WTC11 (cell line): ENCODE results near the gene GPC5.

ENCODE experiments used
- ESRRA ChIP-seq: sonication (generic); formaldehyde crosslinking; IDR thresholded peaks from 2 replicates; pipeline ENCODE4 v1.8.1; 2022; ENCODE audit warnings: mild to moderate bottlenecking, missing genetic modification reagents, borderline replicate concordance
- MXD4 ChIP-seq: fragments of 250-450 bp; sonication (Bioruptor Pico); IDR thresholded peaks from 2 replicates; pipeline ENCODE4 v1.8.0; 2021; ENCODE audit warnings: mild to moderate bottlenecking, moderate library complexity, borderline replicate concordance
- TF ChIP-seq, protein P1 (sequence below): fragments of 200-600 bp; IDR thresholded peaks from 2 replicates; pipeline ENCODE4 v1.8.0; 2022; ENCODE audit warnings: antibody characterized with exemption

- TF ChIP-seq ESRRA (CRISPR knock-in tag) (no peak), MXD4 (CRISPR knock-in tag) (no peak)
- TF ChIP-seq, protein P1, sequence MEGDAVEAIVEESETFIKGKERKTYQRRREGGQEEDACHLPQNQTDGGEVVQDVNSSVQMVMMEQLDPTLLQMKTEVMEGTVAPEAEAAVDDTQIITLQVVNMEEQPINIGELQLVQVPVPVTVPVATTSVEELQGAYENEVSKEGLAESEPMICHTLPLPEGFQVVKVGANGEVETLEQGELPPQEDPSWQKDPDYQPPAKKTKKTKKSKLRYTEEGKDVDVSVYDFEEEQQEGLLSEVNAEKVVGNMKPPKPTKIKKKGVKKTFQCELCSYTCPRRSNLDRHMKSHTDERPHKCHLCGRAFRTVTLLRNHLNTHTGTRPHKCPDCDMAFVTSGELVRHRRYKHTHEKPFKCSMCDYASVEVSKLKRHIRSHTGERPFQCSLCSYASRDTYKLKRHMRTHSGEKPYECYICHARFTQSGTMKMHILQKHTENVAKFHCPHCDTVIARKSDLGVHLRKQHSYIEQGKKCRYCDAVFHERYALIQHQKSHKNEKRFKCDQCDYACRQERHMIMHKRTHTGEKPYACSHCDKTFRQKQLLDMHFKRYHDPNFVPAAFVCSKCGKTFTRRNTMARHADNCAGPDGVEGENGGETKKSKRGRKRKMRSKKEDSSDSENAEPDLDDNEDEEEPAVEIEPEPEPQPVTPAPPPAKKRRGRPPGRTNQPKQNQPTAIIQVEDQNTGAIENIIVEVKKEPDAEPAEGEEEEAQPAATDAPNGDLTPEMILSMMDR: no peak
Measured at GRCh38 chr13:91878491-91878890, 480.1 kb downstream of the GPC5 start.
